Fibroblast of lung (primary cell): ENCODE results near the gene ABI3. TPM values are rescaled to one million over a fixed set of nuclear protein-coding genes. Genes with fewer than 3 reads are reported as not detected.

Source experiments
- DNase-seq, 2 donors: peaks; one replicate each; pipeline versions ENCODE4 v3.0.0 to v3.0.0-alpha.2; 2010; ENCODE audit warnings: low read depth in 2 of 2
- H2AFZ ChIP-seq: 2 replicates; pipeline ENCODE4 v1.5.1; 2012; ENCODE audit warnings: low read length, control low read depth, inconsistent platforms
- H3K27ac ChIP-seq: 2 replicates; pipeline ENCODE4 v1.5.1; 2011; ENCODE audit warnings: low read length, control low read depth; ENCODE audit not compliant: insufficient read depth
- H3K27me3 ChIP-seq: 2 replicates; pipeline ENCODE4 v1.5.1; 2011; ENCODE audit warnings: mild to moderate bottlenecking, low read length; ENCODE audit not compliant: control insufficient read depth, insufficient read depth
- H3K36me3 ChIP-seq: 2 replicates; pipeline ENCODE4 v1.5.1; 2011; ENCODE audit warnings: low read length; ENCODE audit not compliant: control insufficient read depth, insufficient read depth
- H3K4me1 ChIP-seq: 2 replicates; pipeline ENCODE4 v1.5.1; 2011; ENCODE audit warnings: low read length; ENCODE audit not compliant: control insufficient read depth, insufficient read depth; ENCODE audit errors: extremely low read depth
- H3K4me2 ChIP-seq: 2 replicates; pipeline ENCODE4 v1.5.1; 2011; ENCODE audit warnings: low read length, control low read depth; ENCODE audit not compliant: insufficient read depth; ENCODE audit errors: extremely low read depth
- H3K4me3 ChIP-seq, 4 experiments: fragments of 200-600 bp in 1 of 4; sonication (generic) in 1 of 4; replicated peaks in 1 of 4; 2 replicates each; pipeline ENCODE4 v1.5.1; 2011 to 2016; ENCODE audit warnings: low read length in 4 of 4, low read depth in 3 of 4, mild to moderate bottlenecking in 3 of 4, control low read depth in 2 of 4, inconsistent platforms in 1 of 4, mixed read lengths in 1 of 4; ENCODE audit not compliant: insufficient read depth in 1 of 4; ENCODE audit errors: control extremely low read depth in 1 of 4
- H3K79me2 ChIP-seq: 2 replicates; pipeline ENCODE4 v1.5.1; 2012; ENCODE audit warnings: mild to moderate bottlenecking, low read length, inconsistent platforms; ENCODE audit not compliant: control insufficient read depth, insufficient read depth
- H3K9ac ChIP-seq: 2 replicates; pipeline ENCODE4 v1.5.1; 2011; ENCODE audit warnings: mild to moderate bottlenecking, low read length, control low read depth; ENCODE audit not compliant: insufficient read depth
- H3K9me3 ChIP-seq: 2 replicates; pipeline ENCODE4 v1.5.1; 2012; ENCODE audit warnings: low read depth, low read length; ENCODE audit not compliant: control insufficient read depth, insufficient read depth
- H4K20me1 ChIP-seq: 2 replicates; pipeline ENCODE4 v1.5.1; 2011; ENCODE audit warnings: low read length; ENCODE audit not compliant: control insufficient read depth, insufficient read depth; ENCODE audit errors: extremely low read depth
- EZH2 ChIP-seq: IDR thresholded peaks from 2 replicates; pipeline ENCODE4 v1.5.1; 2012; ENCODE audit warnings: low read length, control low read depth, mild to moderate bottlenecking; ENCODE audit errors: missing control alignments
- polyA plus RNA-seq, 2 donors: library from polyadenylated mRNA; depleted of rRNA in 1 of 2; stranded (reverse) in 1 of 2; unstranded in 1 of 2; fragments of >200 nt; gene quantifications; 2 replicates each; pipeline ENCODE4 v1.2.1, GENCODE V29; 2011 to 2012; ENCODE audit warnings: missing spikeins in 1 of 2
- total RNA-seq: library from RNA; depleted of rRNA; stranded (reverse); fragments of >200 nt; gene quantifications from 2 replicates; pipeline ENCODE4 v1.2.1, GENCODE V29; 2014
- TF ChIP-seq, protein P1 (sequence below), 2 donors: IDR thresholded peaks in 1 of 2; conservative IDR thresholded peaks in 1 of 2; 1 replicate in 1 of 2; 2 replicates in 1 of 2; pipeline ENCODE4 v1.5.1; 2011 to 2012; ENCODE audit warnings: low read length in 2 of 2, control low read depth in 1 of 2, inconsistent platforms in 1 of 2, low read depth in 1 of 2, mild to moderate bottlenecking in 1 of 2

ABI3 gene
- total and polyA plus RNA-seq, 2 donors (not counting 1 experiment from before 2014, with no cell fraction given), result 1.3 TPM; not detected in 1

GRCh38 chr17:49255125-49255524 lies 44.6 kb downstream of the ABI3 start:
- TF ChIP-seq, protein P1, sequence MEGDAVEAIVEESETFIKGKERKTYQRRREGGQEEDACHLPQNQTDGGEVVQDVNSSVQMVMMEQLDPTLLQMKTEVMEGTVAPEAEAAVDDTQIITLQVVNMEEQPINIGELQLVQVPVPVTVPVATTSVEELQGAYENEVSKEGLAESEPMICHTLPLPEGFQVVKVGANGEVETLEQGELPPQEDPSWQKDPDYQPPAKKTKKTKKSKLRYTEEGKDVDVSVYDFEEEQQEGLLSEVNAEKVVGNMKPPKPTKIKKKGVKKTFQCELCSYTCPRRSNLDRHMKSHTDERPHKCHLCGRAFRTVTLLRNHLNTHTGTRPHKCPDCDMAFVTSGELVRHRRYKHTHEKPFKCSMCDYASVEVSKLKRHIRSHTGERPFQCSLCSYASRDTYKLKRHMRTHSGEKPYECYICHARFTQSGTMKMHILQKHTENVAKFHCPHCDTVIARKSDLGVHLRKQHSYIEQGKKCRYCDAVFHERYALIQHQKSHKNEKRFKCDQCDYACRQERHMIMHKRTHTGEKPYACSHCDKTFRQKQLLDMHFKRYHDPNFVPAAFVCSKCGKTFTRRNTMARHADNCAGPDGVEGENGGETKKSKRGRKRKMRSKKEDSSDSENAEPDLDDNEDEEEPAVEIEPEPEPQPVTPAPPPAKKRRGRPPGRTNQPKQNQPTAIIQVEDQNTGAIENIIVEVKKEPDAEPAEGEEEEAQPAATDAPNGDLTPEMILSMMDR (conservative IDR thresholded peaks at IDR 0.05 in 1 of 2, IDR thresholded peaks at IDR 0.05 in 1 of 2; ENCODE audit: low read depth in 1 of 2, low read length in 2 of 2), result no peak
- no peak for TF ChIP-seq EZH2
- H4K20me1 ChIP-seq, result no peaks in the 10 kb centered on the region
- no peak overlapping the region for H3K27ac ChIP-seq
- H3K4me1 ChIP-seq, result no peaks in the 10 kb centered on the region
- no peak overlapping the region for H3K4me3 ChIP-seq
- H2AFZ ChIP-seq, result no peak overlapping the region
- H3K4me2 ChIP-seq, result no peak overlapping the region
- no peaks in the 10 kb centered on the region for H3K79me2 ChIP-seq
- H3K36me3 ChIP-seq, result no peaks in the 10 kb centered on the region
- H3K27me3 ChIP-seq, result peaks cover 6% of the 10 kb centered on the region
- no peaks in the 10 kb centered on the region for H3K9me3 ChIP-seq
- no peak overlapping the region for H3K9ac ChIP-seq
- no peak for DNase-seq

GRCh38 chr17:49258394-49258793 lies 47.9 kb downstream of the ABI3 start:
- TF ChIP-seq EZH2, result no peak
- TF ChIP-seq, protein P1 (conservative IDR thresholded peaks at IDR 0.05 in 1 of 2, IDR thresholded peaks at IDR 0.05 in 1 of 2; ENCODE audit: low read depth in 1 of 2, low read length in 2 of 2), result no peak
- Histone ChIP-seq H4K20me1 (no peaks in the 10 kb centered on the region), H3K4me2 (no peak overlapping the region), H3K4me1 (no peaks in the 10 kb centered on the region), H3K27ac (no peak overlapping the region), H3K9me3 (no peaks in the 10 kb centered on the region), H3K27me3 (no peaks in the 10 kb centered on the region), H3K9ac (no peak overlapping the region), H3K4me3 (no peak overlapping the region), H3K79me2 (no peaks in the 10 kb centered on the region), H3K36me3 (no peaks in the 10 kb centered on the region), H2AFZ (no peak overlapping the region)
- DNase-seq, result no peak

- Histone ChIP-seq H4K20me1 (no peaks in the 10 kb centered on the region), H3K9me3 (no peaks in the 10 kb centered on the region), H3K4me1 (no peaks in the 10 kb centered on the region), H3K27me3 (no peaks in the 10 kb centered on the region), H3K4me2 (peak overlapping the region; percentile 72), H3K9ac (no peak overlapping the region), H3K36me3 (no peaks in the 10 kb centered on the region), H3K27ac (no peak overlapping the region), H2AFZ (peak overlapping the region; percentile 79), H3K4me3 (peak overlapping the region; percentile 24 to 55 (median 32)), H3K79me2 (no peaks in the 10 kb centered on the region)
- TF ChIP-seq, protein P1 (conservative IDR thresholded peaks at IDR 0.05 in 1 of 2, IDR thresholded peaks at IDR 0.05 in 1 of 2; ENCODE audit: low read depth in 1 of 2, low read length in 2 of 2), result no peak
- TF ChIP-seq EZH2, result no peak
- no peak for DNase-seq
Observed at GRCh38 chr17:49259663-49260010, 49.1 kb downstream of the ABI3 start.
